ENCODE data around the gene TRMT1.
"Not testable (repeated sequence)": the region's sequence is repeated elsewhere in the genome, so short reads cannot be mapped to it uniquely, and the experiment has no call there.

Gene TRMT1

GRCh38 chr19:13116282-13117175, at the start of gene TRMT1:
Gene TRMT1, minus strand, starts transcription at chr19:13116740. Its CDS starts 341 bp downstream, at chr19:13116399.
- peak; percentile 93 for DNase-seq (ENCODE audit: low spot score)

GRCh38 chr19:13166151-13166550, 49.6 kb upstream of the TRMT1 start:
- DNase-seq (ENCODE audit: low spot score), result not testable (repeated sequence)

DNA sequence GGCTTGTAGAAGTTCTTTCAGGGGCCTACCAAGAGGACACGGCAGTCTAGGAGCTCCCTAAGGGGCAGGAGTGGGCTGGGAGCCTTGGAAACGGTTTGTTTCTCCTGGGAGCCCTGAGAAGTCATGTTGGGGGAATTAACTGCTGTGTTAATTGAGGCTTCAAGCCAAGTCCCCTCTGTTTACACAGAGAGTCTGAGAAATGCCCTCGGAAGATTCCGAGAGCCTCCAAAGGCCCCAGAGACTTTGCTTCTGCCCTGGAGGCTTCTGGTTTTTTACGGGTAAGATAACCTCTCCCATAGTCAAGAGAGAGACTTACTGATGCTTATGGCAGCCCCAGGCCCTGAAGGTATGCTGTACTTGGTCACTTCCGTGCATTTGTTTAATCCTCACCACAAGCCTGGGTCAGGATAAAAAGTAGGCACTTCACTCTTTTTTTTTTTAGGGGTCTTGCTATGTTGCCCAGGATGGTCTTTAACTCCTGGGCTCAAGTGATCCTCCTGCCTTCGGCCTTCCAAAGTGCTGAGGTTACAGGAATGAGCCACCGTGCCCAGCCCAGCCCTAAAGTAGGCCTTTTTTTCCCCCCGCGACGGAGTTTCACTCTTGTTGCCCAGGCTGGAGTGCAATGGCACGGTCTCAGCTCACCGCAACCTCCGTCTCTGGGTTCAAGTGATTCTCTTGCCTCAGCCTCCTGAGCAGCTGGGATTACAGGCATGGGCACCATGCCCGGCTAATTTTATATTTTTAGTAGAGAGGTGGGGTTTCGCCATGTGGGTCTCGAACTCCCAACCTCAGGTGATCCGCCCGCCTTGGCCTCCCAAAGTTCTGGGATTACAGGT, 48.8 kb upstream of the TRMT1 start:
- DNase-seq (ENCODE audit: low spot score), result no peak

- DNase-seq (ENCODE audit: low spot score), result peak; percentile 18
Observed at GRCh38 chr19:13164343-13165161, 48.0 kb upstream of the TRMT1 start.

GRCh38 chr19:13163609-13164342, 47.2 kb upstream of the TRMT1 start:
- DNase-seq (ENCODE audit: low spot score), result peak; percentile 89

GRCh38 chr19:13162724-13163608, 46.4 kb upstream of the TRMT1 start:
- DNase-seq (ENCODE audit: low spot score), result peak; percentile 94

DNA sequence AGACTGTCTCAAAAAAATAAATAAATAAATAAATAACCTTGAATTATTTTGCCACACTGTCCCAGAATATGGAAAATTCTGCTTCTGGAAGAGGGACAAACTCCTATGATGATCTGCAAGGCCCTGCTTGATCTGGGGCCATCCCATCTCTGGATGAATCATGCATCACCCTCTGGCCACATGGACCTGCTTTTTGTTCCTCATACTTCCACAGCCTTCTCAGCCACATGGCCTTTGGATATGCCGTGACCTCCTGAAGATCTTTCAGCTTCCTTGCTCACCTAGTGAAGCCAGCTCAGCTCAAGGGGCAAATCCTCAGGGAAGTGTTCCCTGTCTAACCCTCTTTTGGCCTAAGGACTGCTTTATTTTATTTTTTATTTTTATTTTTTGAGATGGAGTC, 44.0 kb upstream of the TRMT1 start:
- peak; percentile 56 for DNase-seq (ENCODE audit: low spot score)

GRCh38 chr19:13159713-13160112, 43.2 kb upstream of the TRMT1 start:
- DNase-seq (ENCODE audit: low spot score), result no peak

DNA sequence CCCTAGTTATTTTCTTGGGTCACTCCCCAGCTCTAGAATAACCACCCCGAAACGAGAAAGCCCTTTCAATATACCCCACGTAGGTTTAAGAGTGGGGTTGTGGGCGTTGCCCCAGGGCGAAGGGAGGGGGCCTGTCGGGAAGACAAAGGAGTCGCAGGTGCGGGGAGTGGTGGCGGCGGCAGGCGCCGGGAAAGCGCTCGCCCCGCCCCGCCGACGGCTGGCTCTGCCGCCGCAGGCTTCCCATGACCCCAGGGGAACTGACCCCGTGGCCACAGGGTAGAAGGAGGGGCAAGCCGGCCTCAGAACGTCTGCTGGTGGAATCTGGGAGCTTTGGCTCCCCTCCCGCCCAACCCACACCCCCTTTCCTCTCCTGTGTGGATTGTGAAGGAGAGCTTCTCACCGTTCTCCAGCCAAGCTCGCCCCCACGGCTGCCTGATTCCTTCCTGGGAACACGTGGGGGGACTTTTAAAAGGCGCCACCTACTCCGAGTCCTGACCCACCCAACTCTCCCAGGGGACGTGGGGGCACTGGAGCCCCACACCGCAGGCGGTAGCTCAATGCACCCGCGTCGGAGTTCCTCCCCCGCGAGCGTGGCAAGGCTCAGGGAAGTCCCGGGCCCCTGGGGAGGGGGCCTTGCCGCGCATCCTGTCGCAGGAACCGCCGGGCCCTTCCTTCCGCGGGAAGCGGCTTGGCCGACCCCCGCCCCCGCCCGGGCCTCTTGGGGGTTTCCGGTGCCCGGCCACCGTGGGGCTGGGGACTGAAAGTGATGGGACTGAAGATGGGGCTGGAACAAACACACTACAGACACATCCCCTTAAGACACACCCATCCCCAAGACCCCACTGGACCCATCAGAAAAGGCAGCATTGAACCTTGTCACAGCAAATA, 39.2 kb upstream of the TRMT1 start:
- peak; percentile 78 for DNase-seq (ENCODE audit: low spot score)

- DNase-seq (ENCODE audit: low spot score), result peak; percentile 60
Observed at GRCh38 chr19:13154911-13155471, 38.5 kb upstream of the TRMT1 start.

- DNase-seq (ENCODE audit: low spot score), result peak; percentile 90
Observed at GRCh38 chr19:13154241-13154778, 37.8 kb upstream of the TRMT1 start.

DNA sequence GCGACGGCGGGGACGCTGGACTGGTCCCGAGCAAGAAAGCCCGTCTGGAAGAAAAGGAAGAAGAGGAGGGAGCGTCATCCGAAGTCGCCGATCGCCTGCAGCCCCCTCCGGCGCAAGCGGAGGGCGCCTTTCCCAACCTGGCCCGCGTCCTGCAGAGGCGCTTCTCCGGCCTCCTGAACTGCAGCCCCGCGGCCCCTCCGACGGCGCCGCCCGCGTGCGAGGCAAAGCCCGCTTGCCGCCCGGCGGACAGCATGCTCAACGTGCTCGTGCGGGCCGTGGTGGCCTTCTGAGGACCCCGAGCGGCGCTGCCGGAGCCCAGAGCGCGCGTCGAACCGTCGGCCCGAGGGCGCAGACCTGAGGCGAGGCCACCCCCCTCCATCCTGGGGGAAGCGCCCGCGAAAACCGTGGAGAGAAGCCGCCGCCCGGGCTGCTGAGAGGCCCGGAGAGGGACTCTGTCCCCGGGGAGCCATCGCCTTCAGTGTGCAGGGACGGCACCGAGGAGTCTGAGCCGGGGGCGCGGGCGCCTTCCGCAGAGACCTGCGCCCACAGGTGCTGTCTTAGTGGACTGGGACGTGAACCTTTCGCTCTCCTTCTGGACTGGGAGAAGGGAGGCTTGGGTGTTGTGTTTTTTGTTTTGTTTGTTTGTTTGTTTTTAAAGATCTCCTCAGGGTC, 37.2 kb upstream of the TRMT1 start:
- DNase-seq (ENCODE audit: low spot score), result no peak

DNA sequence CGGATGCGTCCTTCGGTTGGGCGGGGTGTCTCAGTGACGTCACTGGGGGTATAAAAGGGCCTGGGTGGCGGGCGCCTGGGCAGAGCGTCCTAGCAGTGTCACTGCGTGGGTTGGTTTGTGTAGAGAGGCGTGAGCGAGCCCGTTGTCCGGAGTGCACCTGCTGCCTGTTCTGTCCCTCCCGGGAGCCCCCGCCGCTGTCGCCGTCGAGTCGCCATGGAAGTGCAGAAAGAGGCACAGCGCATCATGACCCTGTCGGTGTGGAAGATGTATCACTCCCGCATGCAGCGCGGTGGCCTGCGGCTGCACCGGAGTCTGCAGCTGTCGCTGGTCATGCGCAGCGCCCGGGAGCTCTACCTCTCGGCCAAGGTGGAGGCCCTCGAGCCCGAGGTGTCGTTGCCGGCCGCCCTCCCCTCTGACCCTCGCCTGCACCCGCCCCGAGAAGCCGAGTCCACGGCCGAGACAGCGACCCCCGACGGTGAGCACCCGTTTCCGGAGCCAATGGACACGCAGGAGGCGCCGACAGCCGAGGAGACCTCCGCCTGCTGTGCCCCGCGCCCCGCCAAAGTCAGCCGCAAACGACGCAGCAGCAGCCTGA, 36.5 kb upstream of the TRMT1 start:
- DNase-seq (ENCODE audit: low spot score), result peak; percentile 93

GRCh38 chr19:13152356-13152973, 35.9 kb upstream of the TRMT1 start:
- no peak for DNase-seq (ENCODE audit: low spot score)

- DNase-seq (ENCODE audit: low spot score), result peak; percentile 98
Observed at GRCh38 chr19:13151605-13152355, 35.2 kb upstream of the TRMT1 start.

GRCh38 chr19:13150931-13151604, 34.5 kb upstream of the TRMT1 start:
- DNase-seq (ENCODE audit: low spot score), result no peak

All from GM03348 (cell line).